HepG2 (cell line): ENCODE results near the gene FRAS1. TPM values are rescaled to one million over a fixed set of nuclear protein-coding genes. Genes with fewer than 3 reads are reported as not detected.

Experiments
- ARHGAP35 ChIP-seq: sonication (generic); formaldehyde crosslinking; IDR thresholded peaks from 2 replicates; pipeline ENCODE4 v1.9.0; 2022; ENCODE audit warnings: mild to moderate bottlenecking, inconsistent platforms, moderate library complexity, missing genetic modification reagents, borderline replicate concordance
- FOXJ3 ChIP-seq: sonication (generic); formaldehyde crosslinking; IDR thresholded peaks from 2 replicates; pipeline ENCODE4 v1.4.0; 2020; ENCODE audit warnings: missing genetic modification reagents, mild to moderate bottlenecking, borderline replicate concordance
- GABPB1 ChIP-seq: IDR thresholded peaks from 2 replicates; pipeline ENCODE4 v1.6.1; 2016; ENCODE audit warnings: mild to moderate bottlenecking, missing genetic modification reagents, moderate library complexity, missing compliant biosample characterization
- KAT8 ChIP-seq: IDR thresholded peaks from 2 replicates; pipeline ENCODE4 v1.6.1; 2016; ENCODE audit warnings: missing genetic modification reagents, missing compliant biosample characterization
- NCOA5 ChIP-seq: sonication (generic); formaldehyde crosslinking; IDR thresholded peaks from 2 replicates; pipeline ENCODE4 v1.4.0; 2020; ENCODE audit warnings: missing genetic modification reagents
- PAF1 ChIP-seq: IDR thresholded peaks from 2 replicates; pipeline ENCODE4 v1.6.1; 2016; ENCODE audit warnings: missing genetic modification reagents, missing compliant biosample characterization
- TP53 ChIP-seq: sonication (generic); formaldehyde crosslinking; conservative IDR thresholded peaks from 2 replicates; pipeline ENCODE4 v1.4.0; 2020; ENCODE audit warnings: missing genetic modification reagents
- polyA plus RNA-seq, 8 experiments: library from polyadenylated mRNA; depleted of rRNA in 3 of 8; stranded (reverse) in 7 of 8; unstranded in 1 of 8; fragments of >200 nt; fragmentation: Illumina TruSeq in 4 of 8; extraction: Trizol in 4 of 8; gene quantifications; 2 replicates each; pipeline versions ENCODE4 v1.2.1 to v1.2.3, GENCODE V29; 2011 to 2016; ENCODE audit warnings: low read depth in 4 of 8, missing spikeins in 1 of 8, mixed read lengths in 1 of 8; ENCODE audit not compliant: insufficient read depth in 1 of 8
- total RNA-seq, 5 experiments: library from RNA; depleted of rRNA; stranded (reverse); fragments of >200 nt; fragmentation: Illumina TruSeq; extraction: Trizol; gene quantifications; 2 replicates each; pipeline ENCODE4 v1.2.3, GENCODE V29; 2016; ENCODE audit warnings: low read depth in 1 of 5
- TF ChIP-seq, protein P1 (sequence below): sonication (generic); formaldehyde crosslinking; IDR thresholded peaks from 2 replicates; pipeline ENCODE4 v1.4.0; 2020; ENCODE audit warnings: missing genetic modification reagents, borderline replicate concordance
- TF ChIP-seq, protein P2 (sequence below): sonication (generic); formaldehyde crosslinking; IDR thresholded peaks from 2 replicates; pipeline ENCODE4 v1.5.0; 2020; ENCODE audit warnings: mild to moderate bottlenecking, missing genetic modification reagents, moderate library complexity
- TF ChIP-seq, protein P3 (sequence below): fragments of 450-650 bp; IDR thresholded peaks from 2 replicates; pipeline ENCODE4 v1.6.1; 2017
- TF ChIP-seq, protein P4 (sequence below): sonication (generic); formaldehyde crosslinking; IDR thresholded peaks from 2 replicates; pipeline ENCODE4 v1.5.0; 2020; ENCODE audit warnings: mild to moderate bottlenecking, missing genetic modification reagents, borderline replicate concordance

Gene FRAS1
- total and polyA plus RNA-seq, 2 of the 13 experiments (the other 11 are each of a cell fraction or from before 2014, with no cell fraction given) = 22.5 to 31.6 TPM

DNA sequence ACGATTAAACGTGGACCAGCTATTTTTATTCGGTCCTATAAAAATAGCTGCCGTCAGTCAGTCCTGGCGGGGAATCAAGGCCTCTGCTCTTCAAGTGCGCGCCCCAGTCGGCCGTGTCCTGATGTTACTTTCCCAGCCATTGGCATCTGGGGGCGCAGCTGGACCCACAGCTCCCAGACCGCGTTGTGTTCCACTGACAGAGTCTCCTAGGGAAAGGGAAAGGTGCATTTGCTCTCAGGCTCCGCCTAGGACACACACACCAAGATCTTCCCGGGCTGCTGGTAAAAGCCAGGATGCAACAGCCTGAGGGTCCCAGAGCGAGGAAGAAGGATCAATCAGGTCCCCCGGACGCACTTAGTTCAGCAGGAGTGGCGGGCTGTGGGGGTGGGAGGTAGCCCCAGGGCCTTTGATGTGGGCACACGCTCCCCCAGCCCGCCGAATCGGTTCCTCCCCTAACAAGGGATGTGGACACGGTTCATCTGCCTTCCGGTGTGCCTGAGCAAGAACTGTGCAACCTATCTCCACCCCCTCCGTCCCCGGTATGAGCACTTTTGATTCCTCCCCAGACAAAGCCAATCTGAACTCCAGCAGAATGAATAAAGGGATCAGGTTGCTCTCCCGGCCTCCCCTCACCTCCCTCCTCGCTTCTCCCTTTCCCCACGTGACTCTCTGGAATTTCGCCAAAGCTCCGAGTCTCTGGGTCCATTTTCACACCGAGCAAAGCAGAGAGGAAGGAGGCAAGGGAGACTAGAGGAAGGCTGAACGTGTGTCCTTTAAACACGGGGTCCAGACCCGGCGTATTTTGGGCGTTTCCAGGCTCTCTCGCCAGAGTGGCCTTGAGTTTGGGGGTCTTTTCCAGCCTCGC, 626 bp upstream of the FRAS1 start (continued):
- TF ChIP-seq ARHGAP35 (CRISPR knock-in tag) (no peak), NCOA5 (CRISPR knock-in tag) (no peak), FOXJ3 (CRISPR knock-in tag) (peak; percentile 77), PAF1 (CRISPR knock-in tag) (no peak), KAT8 (CRISPR knock-in tag) (peak; percentile 48; the same call in 1 of the 2 replicates), GABPB1 (CRISPR knock-in tag) (peak; percentile 80), TP53 (CRISPR knock-in tag) (0 out of 2 replicates have a peak, but pooled peaks have one; percentile 50)
- TF ChIP-seq, protein P1, sequence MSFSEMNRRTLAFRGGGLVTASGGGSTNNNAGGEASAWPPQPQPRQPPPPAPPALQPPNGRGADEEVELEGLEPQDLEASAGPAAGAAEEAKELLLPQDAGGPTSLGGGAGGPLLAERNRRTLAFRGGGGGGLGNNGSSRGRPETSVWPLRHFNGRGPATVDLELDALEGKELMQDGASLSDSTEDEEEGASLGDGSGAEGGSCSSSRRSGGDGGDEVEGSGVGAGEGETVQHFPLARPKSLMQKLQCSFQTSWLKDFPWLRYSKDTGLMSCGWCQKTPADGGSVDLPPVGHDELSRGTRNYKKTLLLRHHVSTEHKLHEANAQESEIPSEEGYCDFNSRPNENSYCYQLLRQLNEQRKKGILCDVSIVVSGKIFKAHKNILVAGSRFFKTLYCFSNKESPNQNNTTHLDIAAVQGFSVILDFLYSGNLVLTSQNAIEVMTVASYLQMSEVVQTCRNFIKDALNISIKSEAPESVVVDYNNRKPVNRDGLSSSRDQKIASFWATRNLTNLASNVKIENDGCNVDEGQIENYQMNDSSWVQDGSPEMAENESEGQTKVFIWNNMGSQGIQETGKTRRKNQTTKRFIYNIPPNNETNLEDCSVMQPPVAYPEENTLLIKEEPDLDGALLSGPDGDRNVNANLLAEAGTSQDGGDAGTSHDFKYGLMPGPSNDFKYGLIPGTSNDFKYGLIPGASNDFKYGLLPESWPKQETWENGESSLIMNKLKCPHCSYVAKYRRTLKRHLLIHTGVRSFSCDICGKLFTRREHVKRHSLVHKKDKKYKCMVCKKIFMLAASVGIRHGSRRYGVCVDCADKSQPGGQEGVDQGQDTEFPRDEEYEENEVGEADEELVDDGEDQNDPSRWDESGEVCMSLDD = peak; percentile 56; the same call in 1 of the 2 replicates
- TF ChIP-seq, protein P2, sequence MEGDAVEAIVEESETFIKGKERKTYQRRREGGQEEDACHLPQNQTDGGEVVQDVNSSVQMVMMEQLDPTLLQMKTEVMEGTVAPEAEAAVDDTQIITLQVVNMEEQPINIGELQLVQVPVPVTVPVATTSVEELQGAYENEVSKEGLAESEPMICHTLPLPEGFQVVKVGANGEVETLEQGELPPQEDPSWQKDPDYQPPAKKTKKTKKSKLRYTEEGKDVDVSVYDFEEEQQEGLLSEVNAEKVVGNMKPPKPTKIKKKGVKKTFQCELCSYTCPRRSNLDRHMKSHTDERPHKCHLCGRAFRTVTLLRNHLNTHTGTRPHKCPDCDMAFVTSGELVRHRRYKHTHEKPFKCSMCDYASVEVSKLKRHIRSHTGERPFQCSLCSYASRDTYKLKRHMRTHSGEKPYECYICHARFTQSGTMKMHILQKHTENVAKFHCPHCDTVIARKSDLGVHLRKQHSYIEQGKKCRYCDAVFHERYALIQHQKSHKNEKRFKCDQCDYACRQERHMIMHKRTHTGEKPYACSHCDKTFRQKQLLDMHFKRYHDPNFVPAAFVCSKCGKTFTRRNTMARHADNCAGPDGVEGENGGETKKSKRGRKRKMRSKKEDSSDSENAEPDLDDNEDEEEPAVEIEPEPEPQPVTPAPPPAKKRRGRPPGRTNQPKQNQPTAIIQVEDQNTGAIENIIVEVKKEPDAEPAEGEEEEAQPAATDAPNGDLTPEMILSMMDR (CRISPR knock-in tag) = peak; percentile 75
- TF ChIP-seq, protein P3, sequence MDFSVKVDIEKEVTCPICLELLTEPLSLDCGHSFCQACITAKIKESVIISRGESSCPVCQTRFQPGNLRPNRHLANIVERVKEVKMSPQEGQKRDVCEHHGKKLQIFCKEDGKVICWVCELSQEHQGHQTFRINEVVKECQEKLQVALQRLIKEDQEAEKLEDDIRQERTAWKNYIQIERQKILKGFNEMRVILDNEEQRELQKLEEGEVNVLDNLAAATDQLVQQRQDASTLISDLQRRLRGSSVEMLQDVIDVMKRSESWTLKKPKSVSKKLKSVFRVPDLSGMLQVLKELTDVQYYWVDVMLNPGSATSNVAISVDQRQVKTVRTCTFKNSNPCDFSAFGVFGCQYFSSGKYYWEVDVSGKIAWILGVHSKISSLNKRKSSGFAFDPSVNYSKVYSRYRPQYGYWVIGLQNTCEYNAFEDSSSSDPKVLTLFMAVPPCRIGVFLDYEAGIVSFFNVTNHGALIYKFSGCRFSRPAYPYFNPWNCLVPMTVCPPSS = no peak
- TF ChIP-seq, protein P4, sequence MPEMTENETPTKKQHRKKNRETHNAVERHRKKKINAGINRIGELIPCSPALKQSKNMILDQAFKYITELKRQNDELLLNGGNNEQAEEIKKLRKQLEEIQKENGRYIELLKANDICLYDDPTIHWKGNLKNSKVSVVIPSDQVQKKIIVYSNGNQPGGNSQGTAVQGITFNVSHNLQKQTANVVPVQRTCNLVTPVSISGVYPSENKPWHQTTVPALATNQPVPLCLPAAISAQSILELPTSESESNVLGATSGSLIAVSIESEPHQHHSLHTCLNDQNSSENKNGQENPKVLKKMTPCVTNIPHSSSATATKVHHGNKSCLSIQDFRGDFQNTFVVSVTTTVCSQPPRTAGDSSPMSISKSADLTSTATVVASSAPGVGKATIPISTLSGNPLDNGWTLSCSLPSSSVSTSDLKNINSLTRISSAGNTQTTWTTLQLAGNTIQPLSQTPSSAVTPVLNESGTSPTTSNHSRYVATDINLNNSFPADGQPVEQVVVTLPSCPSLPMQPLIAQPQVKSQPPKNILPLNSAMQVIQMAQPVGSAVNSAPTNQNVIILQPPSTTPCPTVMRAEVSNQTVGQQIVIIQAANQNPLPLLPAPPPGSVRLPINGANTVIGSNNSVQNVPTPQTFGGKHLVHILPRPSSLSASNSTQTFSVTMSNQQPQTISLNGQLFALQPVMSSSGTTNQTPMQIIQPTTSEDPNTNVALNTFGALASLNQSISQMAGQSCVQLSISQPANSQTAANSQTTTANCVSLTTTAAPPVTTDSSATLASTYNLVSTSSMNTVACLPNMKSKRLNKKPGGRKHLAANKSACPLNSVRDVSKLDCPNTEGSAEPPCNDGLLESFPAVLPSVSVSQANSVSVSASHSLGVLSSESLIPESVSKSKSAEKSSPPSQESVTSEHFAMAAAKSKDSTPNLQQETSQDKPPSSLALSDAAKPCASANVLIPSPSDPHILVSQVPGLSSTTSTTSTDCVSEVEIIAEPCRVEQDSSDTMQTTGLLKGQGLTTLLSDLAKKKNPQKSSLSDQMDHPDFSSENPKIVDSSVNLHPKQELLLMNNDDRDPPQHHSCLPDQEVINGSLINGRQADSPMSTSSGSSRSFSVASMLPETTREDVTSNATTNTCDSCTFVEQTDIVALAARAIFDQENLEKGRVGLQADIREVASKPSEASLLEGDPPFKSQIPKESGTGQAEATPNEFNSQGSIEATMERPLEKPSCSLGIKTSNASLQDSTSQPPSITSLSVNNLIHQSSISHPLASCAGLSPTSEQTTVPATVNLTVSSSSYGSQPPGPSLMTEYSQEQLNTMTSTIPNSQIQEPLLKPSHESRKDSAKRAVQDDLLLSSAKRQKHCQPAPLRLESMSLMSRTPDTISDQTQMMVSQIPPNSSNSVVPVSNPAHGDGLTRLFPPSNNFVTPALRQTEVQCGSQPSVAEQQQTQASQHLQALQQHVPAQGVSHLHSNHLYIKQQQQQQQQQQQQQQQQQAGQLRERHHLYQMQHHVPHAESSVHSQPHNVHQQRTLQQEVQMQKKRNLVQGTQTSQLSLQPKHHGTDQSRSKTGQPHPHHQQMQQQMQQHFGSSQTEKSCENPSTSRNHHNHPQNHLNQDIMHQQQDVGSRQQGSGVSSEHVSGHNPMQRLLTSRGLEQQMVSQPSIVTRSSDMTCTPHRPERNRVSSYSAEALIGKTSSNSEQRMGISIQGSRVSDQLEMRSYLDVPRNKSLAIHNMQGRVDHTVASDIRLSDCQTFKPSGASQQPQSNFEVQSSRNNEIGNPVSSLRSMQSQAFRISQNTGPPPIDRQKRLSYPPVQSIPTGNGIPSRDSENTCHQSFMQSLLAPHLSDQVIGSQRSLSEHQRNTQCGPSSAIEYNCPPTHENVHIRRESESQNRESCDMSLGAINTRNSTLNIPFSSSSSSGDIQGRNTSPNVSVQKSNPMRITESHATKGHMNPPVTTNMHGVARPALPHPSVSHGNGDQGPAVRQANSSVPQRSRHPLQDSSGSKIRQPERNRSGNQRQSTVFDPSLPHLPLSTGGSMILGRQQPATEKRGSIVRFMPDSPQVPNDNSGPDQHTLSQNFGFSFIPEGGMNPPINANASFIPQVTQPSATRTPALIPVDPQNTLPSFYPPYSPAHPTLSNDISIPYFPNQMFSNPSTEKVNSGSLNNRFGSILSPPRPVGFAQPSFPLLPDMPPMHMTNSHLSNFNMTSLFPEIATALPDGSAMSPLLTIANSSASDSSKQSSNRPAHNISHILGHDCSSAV (CRISPR knock-in tag) = no peak
